GM19468 (cell line): ENCODE results near the gene ZNF502.

Experiments used
- ATAC-seq: cut with Tn5 transposase; IDR thresholded peaks from one replicate; pipeline ENCODE4 v1.9.1; 2021; ENCODE audit warnings: mild to moderate bottlenecking, moderate library complexity, moderate number of reproducible peaks; ENCODE audit not compliant: unreplicated experiment; ENCODE audit errors: extremely low read depth

Gene ZNF502

GRCh38 chr3:44762690-44763089, 50.2 kb downstream of the ZNF502 start:
- ATAC-seq, result no peak

GRCh38 chr3:44764248-44764647, 51.8 kb downstream of the ZNF502 start:
- ATAC-seq, result no peak

- ATAC-seq, result no peak
Observed at GRCh38 chr3:44771424-44772098, 59.1 kb downstream of the ZNF502 start.

- no peak for ATAC-seq
Observed at GRCh38 chr3:44772099-44772442, 59.6 kb downstream of the ZNF502 start.
